Measurements from ENCODE around the gene PELI2. TPM values are rescaled to one million over a fixed set of nuclear protein-coding genes. Genes with fewer than 3 reads are reported as not detected.

The PELI2 gene
- total and polyA plus RNA-seq, 2 experiments from 2014 or later, result 8.0 to 24.5 TPM

DNA sequence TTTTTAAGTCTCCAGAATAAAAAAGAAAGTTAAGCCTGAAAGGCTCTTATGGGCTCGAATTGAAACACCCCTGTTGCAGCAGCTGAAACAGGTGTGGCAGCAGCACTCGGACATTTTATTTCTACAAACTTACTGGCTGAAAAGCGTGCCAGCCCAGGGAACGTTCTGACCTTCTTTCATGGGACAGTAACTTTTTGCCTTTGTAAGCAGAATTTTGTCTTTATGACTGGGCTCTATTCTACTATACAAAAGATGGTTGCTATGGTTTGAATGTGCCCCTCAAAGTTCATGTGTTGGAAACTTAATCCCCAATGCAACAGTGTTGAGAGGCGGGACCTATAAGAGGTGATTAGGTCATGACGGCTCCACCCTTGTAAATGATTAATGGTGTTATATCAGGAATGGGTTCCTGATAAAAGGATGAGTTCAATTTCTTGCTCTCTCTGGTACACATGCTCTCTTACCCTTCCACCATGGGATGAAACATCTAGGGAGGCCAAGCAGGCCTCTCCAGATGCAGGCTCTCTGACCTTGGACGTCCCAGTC, 52.7 kb downstream of the PELI2 start (continued):
- TF ChIP-seq EZH2 (IDR thresholded peaks at IDR 0.05; ENCODE audit: low read depth, unreplicated experiment) (no peak), NANOG (IDR thresholded peaks at IDR 0.05; ENCODE audit: borderline replicate concordance) (no peak), EZH2phosphoT487 (IDR thresholded peaks at IDR 0.05; ENCODE audit: unreplicated experiment) (no peak), STAT1 (IDR thresholded peaks at IDR 0.05; ENCODE audit: unreplicated experiment) (no peak), ZNF114 (CRISPR knock-in tag; IDR thresholded peaks at IDR 0.05) (no peak), JUNB (IDR thresholded peaks at IDR 0.05; ENCODE audit: unreplicated experiment) (no peak)
- TF ChIP-seq, protein P1, sequence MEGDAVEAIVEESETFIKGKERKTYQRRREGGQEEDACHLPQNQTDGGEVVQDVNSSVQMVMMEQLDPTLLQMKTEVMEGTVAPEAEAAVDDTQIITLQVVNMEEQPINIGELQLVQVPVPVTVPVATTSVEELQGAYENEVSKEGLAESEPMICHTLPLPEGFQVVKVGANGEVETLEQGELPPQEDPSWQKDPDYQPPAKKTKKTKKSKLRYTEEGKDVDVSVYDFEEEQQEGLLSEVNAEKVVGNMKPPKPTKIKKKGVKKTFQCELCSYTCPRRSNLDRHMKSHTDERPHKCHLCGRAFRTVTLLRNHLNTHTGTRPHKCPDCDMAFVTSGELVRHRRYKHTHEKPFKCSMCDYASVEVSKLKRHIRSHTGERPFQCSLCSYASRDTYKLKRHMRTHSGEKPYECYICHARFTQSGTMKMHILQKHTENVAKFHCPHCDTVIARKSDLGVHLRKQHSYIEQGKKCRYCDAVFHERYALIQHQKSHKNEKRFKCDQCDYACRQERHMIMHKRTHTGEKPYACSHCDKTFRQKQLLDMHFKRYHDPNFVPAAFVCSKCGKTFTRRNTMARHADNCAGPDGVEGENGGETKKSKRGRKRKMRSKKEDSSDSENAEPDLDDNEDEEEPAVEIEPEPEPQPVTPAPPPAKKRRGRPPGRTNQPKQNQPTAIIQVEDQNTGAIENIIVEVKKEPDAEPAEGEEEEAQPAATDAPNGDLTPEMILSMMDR (conservative IDR thresholded peaks at IDR 0.05; ENCODE audit: low read depth in 2 of 2), result no peak
- TF ChIP-seq, protein P2, sequence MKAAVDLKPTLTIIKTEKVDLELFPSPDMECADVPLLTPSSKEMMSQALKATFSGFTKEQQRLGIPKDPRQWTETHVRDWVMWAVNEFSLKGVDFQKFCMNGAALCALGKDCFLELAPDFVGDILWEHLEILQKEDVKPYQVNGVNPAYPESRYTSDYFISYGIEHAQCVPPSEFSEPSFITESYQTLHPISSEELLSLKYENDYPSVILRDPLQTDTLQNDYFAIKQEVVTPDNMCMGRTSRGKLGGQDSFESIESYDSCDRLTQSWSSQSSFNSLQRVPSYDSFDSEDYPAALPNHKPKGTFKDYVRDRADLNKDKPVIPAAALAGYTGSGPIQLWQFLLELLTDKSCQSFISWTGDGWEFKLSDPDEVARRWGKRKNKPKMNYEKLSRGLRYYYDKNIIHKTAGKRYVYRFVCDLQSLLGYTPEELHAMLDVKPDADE (IDR thresholded peaks at IDR 0.05), result no peak
- TF ChIP-seq, protein P3, sequence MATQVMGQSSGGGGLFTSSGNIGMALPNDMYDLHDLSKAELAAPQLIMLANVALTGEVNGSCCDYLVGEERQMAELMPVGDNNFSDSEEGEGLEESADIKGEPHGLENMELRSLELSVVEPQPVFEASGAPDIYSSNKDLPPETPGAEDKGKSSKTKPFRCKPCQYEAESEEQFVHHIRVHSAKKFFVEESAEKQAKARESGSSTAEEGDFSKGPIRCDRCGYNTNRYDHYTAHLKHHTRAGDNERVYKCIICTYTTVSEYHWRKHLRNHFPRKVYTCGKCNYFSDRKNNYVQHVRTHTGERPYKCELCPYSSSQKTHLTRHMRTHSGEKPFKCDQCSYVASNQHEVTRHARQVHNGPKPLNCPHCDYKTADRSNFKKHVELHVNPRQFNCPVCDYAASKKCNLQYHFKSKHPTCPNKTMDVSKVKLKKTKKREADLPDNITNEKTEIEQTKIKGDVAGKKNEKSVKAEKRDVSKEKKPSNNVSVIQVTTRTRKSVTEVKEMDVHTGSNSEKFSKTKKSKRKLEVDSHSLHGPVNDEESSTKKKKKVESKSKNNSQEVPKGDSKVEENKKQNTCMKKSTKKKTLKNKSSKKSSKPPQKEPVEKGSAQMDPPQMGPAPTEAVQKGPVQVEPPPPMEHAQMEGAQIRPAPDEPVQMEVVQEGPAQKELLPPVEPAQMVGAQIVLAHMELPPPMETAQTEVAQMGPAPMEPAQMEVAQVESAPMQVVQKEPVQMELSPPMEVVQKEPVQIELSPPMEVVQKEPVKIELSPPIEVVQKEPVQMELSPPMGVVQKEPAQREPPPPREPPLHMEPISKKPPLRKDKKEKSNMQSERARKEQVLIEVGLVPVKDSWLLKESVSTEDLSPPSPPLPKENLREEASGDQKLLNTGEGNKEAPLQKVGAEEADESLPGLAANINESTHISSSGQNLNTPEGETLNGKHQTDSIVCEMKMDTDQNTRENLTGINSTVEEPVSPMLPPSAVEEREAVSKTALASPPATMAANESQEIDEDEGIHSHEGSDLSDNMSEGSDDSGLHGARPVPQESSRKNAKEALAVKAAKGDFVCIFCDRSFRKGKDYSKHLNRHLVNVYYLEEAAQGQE (IDR thresholded peaks at IDR 0.05; ENCODE audit: unreplicated experiment), result no peak

DNA sequence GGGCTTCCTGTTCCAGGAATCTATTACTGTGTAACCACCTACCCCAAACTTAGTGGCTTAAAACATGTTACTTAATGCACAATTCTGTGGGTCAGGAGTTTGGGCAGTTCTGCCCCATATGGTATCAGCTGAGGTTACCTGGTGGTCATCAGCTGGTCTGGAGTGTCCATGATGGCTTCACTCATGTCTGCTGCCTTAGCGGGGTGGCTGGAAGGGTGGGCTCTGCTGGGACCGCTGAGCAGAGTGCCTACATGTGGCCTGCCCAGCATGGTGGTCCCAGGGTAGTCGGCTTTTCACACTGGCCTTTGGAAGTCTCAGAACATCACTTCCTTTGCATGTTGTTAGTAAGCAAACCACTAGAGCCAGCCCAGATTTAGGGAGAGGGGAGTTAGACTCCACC, 53.9 kb downstream of the PELI2 start:
- Mint-ChIP-seq H3K9me3 (no peaks in the 10 kb centered on the region), H3K27ac (peak overlapping the region; percentile 29; the same call in 1 of the 2 replicates), H3K36me3 (ENCODE audit: low read depth) (peaks cover 2% of the 10 kb centered on the region; the same call in 1 of the 3 replicates), H3K27me3 (ENCODE audit: insufficient read depth, low read depth, poor library complexity) (no peaks in the 10 kb centered on the region), H3K4me3 (no peak overlapping the region), H3K4me1 (peaks cover 39% of the 10 kb centered on the region)
- Histone ChIP-seq H3K4me1 (ENCODE audit: insufficient read depth) (peaks cover 8% of the 10 kb centered on the region), H3K27ac (ENCODE audit: low read depth) (0 out of 2 replicates have a peak overlapping the region, but pooled peaks have one; percentile 55), H3K36me3 (ENCODE audit: insufficient read depth) (no peaks in the 10 kb centered on the region), H4K20me1 (replicated peaks; ENCODE audit: insufficient read depth) (0 out of 2 replicates have a peak, but pooled peaks cover 9% of the 10 kb centered on the region), H3K4me3 (no peak overlapping the region), H3F3A (replicated peaks; ENCODE audit: low read depth) (no peaks in the 10 kb centered on the region), H3K9me2 (ENCODE audit: insufficient read depth) (no peaks in the 10 kb centered on the region), H3K4me2 (peak overlapping the region; percentile 51; the same call in 1 of the 2 replicates), H3K27me3 (ENCODE audit: insufficient read depth) (no peaks in the 10 kb centered on the region), H2AFZ (no peak overlapping the region), H3K79me2 (replicated peaks; ENCODE audit: insufficient read depth) (peaks cover 84% of the 10 kb centered on the region)
- DNase-seq (ENCODE audit: low spot score), result no peak
- no peak for ATAC-seq
- TF ChIP-seq CREB1 (CRISPR knock-in tag; IDR thresholded peaks at IDR 0.05; ENCODE audit: low read depth) (no peak), POLR2AphosphoS5 (IDR thresholded peaks at IDR 0.05; ENCODE audit: low read depth) (no peak), JUNB (IDR thresholded peaks at IDR 0.05; ENCODE audit: unreplicated experiment) (no peak), NANOG (IDR thresholded peaks at IDR 0.05; ENCODE audit: borderline replicate concordance) (no peak)
- TF ChIP-seq, protein P4, sequence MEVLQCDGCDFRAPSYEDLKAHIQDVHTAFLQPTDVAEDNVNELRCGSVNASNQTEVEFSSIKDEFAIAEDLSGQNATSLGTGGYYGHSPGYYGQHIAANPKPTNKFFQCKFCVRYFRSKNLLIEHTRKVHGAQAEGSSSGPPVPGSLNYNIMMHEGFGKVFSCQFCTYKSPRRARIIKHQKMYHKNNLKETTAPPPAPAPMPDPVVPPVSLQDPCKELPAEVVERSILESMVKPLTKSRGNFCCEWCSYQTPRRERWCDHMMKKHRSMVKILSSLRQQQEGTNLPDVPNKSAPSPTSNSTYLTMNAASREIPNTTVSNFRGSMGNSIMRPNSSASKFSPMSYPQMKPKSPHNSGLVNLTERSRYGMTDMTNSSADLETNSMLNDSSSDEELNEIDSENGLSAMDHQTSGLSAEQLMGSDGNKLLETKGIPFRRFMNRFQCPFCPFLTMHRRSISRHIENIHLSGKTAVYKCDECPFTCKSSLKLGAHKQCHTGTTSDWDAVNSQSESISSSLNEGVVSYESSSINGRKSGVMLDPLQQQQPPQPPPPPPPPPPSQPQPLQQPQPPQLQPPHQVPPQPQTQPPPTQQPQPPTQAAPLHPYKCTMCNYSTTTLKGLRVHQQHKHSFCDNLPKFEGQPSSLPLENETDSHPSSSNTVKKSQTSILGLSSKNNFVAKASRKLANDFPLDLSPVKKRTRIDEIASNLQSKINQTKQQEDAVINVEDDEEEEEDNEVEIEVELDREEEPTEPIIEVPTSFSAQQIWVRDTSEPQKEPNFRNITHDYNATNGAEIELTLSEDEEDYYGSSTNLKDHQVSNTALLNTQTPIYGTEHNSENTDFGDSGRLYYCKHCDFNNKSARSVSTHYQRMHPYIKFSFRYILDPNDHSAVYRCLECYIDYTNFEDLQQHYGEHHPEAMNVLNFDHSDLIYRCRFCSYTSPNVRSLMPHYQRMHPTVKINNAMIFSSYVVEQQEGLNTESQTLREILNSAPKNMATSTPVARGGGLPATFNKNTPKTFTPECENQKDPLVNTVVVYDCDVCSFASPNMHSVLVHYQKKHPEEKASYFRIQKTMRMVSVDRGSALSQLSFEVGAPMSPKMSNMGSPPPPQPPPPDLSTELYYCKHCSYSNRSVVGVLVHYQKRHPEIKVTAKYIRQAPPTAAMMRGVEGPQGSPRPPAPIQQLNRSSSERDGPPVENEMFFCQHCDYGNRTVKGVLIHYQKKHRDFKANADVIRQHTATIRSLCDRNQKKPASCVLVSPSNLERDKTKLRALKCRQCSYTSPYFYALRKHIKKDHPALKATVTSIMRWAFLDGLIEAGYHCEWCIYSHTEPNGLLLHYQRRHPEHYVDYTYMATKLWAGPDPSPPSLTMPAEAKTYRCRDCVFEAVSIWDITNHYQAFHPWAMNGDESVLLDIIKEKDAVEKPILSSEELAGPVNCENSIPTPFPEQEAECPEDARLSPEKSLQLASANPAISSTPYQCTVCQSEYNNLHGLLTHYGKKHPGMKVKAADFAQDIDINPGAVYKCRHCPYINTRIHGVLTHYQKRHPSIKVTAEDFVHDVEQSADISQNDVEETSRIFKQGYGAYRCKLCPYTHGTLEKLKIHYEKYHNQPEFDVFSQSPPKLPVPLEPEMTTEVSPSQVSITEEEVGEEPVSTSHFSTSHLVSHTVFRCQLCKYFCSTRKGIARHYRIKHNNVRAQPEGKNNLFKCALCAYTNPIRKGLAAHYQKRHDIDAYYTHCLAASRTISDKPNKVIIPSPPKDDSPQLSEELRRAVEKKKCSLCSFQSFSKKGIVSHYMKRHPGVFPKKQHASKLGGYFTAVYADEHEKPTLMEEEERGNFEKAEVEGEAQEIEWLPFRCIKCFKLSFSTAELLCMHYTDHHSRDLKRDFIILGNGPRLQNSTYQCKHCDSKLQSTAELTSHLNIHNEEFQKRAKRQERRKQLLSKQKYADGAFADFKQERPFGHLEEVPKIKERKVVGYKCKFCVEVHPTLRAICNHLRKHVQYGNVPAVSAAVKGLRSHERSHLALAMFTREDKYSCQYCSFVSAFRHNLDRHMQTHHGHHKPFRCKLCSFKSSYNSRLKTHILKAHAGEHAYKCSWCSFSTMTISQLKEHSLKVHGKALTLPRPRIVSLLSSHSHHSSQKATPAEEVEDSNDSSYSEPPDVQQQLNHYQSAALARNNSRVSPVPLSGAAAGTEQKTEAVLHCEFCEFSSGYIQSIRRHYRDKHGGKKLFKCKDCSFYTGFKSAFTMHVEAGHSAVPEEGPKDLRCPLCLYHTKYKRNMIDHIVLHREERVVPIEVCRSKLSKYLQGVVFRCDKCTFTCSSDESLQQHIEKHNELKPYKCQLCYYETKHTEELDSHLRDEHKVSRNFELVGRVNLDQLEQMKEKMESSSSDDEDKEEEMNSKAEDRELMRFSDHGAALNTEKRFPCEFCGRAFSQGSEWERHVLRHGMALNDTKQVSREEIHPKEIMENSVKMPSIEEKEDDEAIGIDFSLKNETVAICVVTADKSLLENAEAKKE (CRISPR knock-in tag; IDR thresholded peaks at IDR 0.05), result no peak

All from GM23338 (cell line).